Mucosa of stomach (tissue), 1 donor: ENCODE results near the gene GINS3.

ENCODE experiments used
- H3K27me3 ChIP-seq: one replicate; pipeline ENCODE4 v1.7.0; 2013; ENCODE audit warnings: mild to moderate bottlenecking, low read length; ENCODE audit not compliant: control insufficient read depth, insufficient read depth
- H3K36me3 ChIP-seq: one replicate; pipeline ENCODE4 v1.7.0; 2013; ENCODE audit warnings: low read length; ENCODE audit not compliant: control insufficient read depth, insufficient read depth
- H3K4me1 ChIP-seq: one replicate; pipeline ENCODE4 v1.7.0; 2013; ENCODE audit warnings: mild to moderate bottlenecking, low read length; ENCODE audit not compliant: control insufficient read depth, insufficient read depth
- H3K4me3 ChIP-seq: one replicate; pipeline ENCODE4 v1.7.0; 2013; ENCODE audit warnings: low read length
- H3K9ac ChIP-seq: one replicate; pipeline ENCODE4 v1.7.0; 2013; ENCODE audit warnings: mild to moderate bottlenecking, low read length, moderate library complexity
- H3K9me3 ChIP-seq: one replicate; pipeline ENCODE4 v1.7.0; 2013; ENCODE audit warnings: mild to moderate bottlenecking, low read length, moderate library complexity; ENCODE audit not compliant: control insufficient read depth
- donor health status: Pancreatic carcinoma.

GINS3 gene

GRCh38 chr16:58454856-58455255 lies 62.6 kb downstream of the GINS3 start:
- H3K4me1 ChIP-seq, result no peaks in the 10 kb centered on the region
- H3K9me3 ChIP-seq, result no peaks in the 10 kb centered on the region

More at GRCh38 chr16:58454856-58455255, 62.6 kb downstream of the GINS3 start:
- Histone ChIP-seq H3K36me3 (no peaks in the 10 kb centered on the region), H3K27me3 (peaks cover 3% of the 10 kb centered on the region), H3K4me3 (no peak overlapping the region), H3K9ac (no peak overlapping the region)
